Upper lobe of left lung (tissue), 4 donors: ENCODE measurements around the gene SMAD2.

ENCODE experiments used
- CTCF ChIP-seq, 6 experiments: fragments of 450-650 bp in 4 of 6; fragments of 200-600 bp in 2 of 6; sonication (generic) in 2 of 6; IDR thresholded peaks; one replicate each; pipeline ENCODE4 v1.5.1; 2016 to 2019; ENCODE audit warnings: antibody characterized with exemption in 6 of 6
- EP300 ChIP-seq, 4 donors: sonication (generic); formaldehyde crosslinking; IDR thresholded peaks; one replicate each; pipeline ENCODE4 v1.5.1; 2017; ENCODE audit warnings: antibody characterized with exemption in 4 of 4, control low read depth in 2 of 4
- POLR2A ChIP-seq, 4 donors: fragments of 450-650 bp; IDR thresholded peaks; one replicate each; pipeline ENCODE4 v1.5.1; 2016 to 2017; ENCODE audit warnings: antibody characterized with exemption in 4 of 4, mild to moderate bottlenecking in 2 of 4

GRCh38 chr18:47799376-47799775 lies 131.1 kb downstream of the SMAD2 start:
- TF ChIP-seq EP300 (IDR thresholded peaks at IDR 0.05) (no peak), CTCF (IDR thresholded peaks at IDR 0.05) (no peak), POLR2A (IDR thresholded peaks at IDR 0.05) (no peak)
